HepG2 (cell line): Measurements from ENCODE around the gene MYLK3. TPM values are rescaled to one million over a fixed set of nuclear protein-coding genes. Genes with fewer than 3 reads are reported as not detected.

Experiments
- HES4 ChIP-seq: sonication (generic); formaldehyde crosslinking; IDR thresholded peaks from 2 replicates; pipeline ENCODE4 v1.9.0; 2021; ENCODE audit warnings: mild to moderate bottlenecking, missing genetic modification reagents, borderline replicate concordance
- NFATC3 ChIP-seq: sonication (generic); formaldehyde crosslinking; IDR thresholded peaks from 2 replicates; pipeline ENCODE4 v1.5.1; 2020; ENCODE audit warnings: mild to moderate bottlenecking, missing genetic modification reagents
- PRDM10 ChIP-seq: sonication (generic); formaldehyde crosslinking; IDR thresholded peaks from 2 replicates; pipeline ENCODE4 v1.4.0; 2020; ENCODE audit warnings: low read depth, missing genetic modification reagents
- PRMT3 ChIP-seq: sonication (generic); formaldehyde crosslinking; IDR thresholded peaks from 2 replicates; pipeline ENCODE4 v1.8.1; 2022; ENCODE audit warnings: low read depth, mild to moderate bottlenecking, moderate library complexity, missing genetic modification reagents, borderline replicate concordance
- RNF2 ChIP-seq: fragments of 450-650 bp; conservative IDR thresholded peaks from 2 replicates; pipeline ENCODE4 v1.6.1; 2016; ENCODE audit warnings: low read depth
- RXRA ChIP-seq: sonication (generic); formaldehyde crosslinking; IDR thresholded peaks from 2 replicates; pipeline ENCODE4 v1.5.1; 2020; ENCODE audit warnings: missing genetic modification reagents
- SIX4 ChIP-seq: sonication (generic); formaldehyde crosslinking; IDR thresholded peaks from 2 replicates; pipeline ENCODE4 v1.4.0; 2020; ENCODE audit warnings: missing genetic modification reagents
- SNAPC5 ChIP-seq: sonication (generic); formaldehyde crosslinking; IDR thresholded peaks from 2 replicates; pipeline ENCODE4 v1.8.1; 2023; ENCODE audit warnings: mild to moderate bottlenecking, missing genetic modification reagents, borderline replicate concordance
- ZFAT ChIP-seq: sonication (generic); formaldehyde crosslinking; conservative IDR thresholded peaks from 2 replicates; pipeline ENCODE4 v1.8.1; 2023; ENCODE audit warnings: missing genetic modification reagents, inconsistent platforms
- ZNF235 ChIP-seq: sonication (generic); formaldehyde crosslinking; IDR thresholded peaks from 2 replicates; pipeline ENCODE4 v1.8.1; 2023; ENCODE audit warnings: mild to moderate bottlenecking, missing genetic modification reagents, borderline replicate concordance
- ZNF510 ChIP-seq: sonication (generic); formaldehyde crosslinking; IDR thresholded peaks from 2 replicates; pipeline ENCODE4 v1.4.0; 2020; ENCODE audit warnings: low read depth, mild to moderate bottlenecking, missing genetic modification reagents
- ZNF670 ChIP-seq: sonication (generic); formaldehyde crosslinking; IDR thresholded peaks from 2 replicates; pipeline ENCODE4 v1.8.0; 2022; ENCODE audit warnings: mild to moderate bottlenecking, missing genetic modification reagents, borderline replicate concordance
- ZNF775 ChIP-seq: sonication (generic); formaldehyde crosslinking; IDR thresholded peaks from 2 replicates; pipeline ENCODE4 v1.4.0; 2020; ENCODE audit warnings: missing genetic modification reagents, mild to moderate bottlenecking, moderate library complexity, borderline replicate concordance
- ZSCAN12 ChIP-seq: sonication (generic); formaldehyde crosslinking; IDR thresholded peaks from 2 replicates; pipeline ENCODE4 v1.9.0; 2021; ENCODE audit warnings: mild to moderate bottlenecking, missing genetic modification reagents
- polyA plus RNA-seq, 8 experiments: library from polyadenylated mRNA; depleted of rRNA in 3 of 8; stranded (reverse) in 7 of 8; unstranded in 1 of 8; fragments of >200 nt; fragmentation: Illumina TruSeq in 4 of 8; extraction: Trizol in 4 of 8; gene quantifications; 2 replicates each; pipeline versions ENCODE4 v1.2.1 to v1.2.3, GENCODE V29; 2011 to 2016; ENCODE audit warnings: low read depth in 4 of 8, missing spikeins in 1 of 8, mixed read lengths in 1 of 8; ENCODE audit not compliant: insufficient read depth in 1 of 8
- total RNA-seq, 5 experiments: library from RNA; depleted of rRNA; stranded (reverse); fragments of >200 nt; fragmentation: Illumina TruSeq; extraction: Trizol; gene quantifications; 2 replicates each; pipeline ENCODE4 v1.2.3, GENCODE V29; 2016; ENCODE audit warnings: low read depth in 1 of 5
- TF ChIP-seq, protein P1 (sequence below): sonication (generic); formaldehyde crosslinking; IDR thresholded peaks from 2 replicates; pipeline ENCODE4 v1.4.0; 2020; ENCODE audit warnings: missing genetic modification reagents
- TF ChIP-seq, protein P2 (sequence below): sonication (generic); formaldehyde crosslinking; IDR thresholded peaks from 2 replicates; pipeline ENCODE4 v1.8.0; 2022; ENCODE audit warnings: mild to moderate bottlenecking, missing genetic modification reagents, moderate library complexity

MYLK3 gene
- total and polyA plus RNA-seq, 2 of the 13 experiments (the other 11 are each of a cell fraction or from before 2014, with no cell fraction given), result 0.04 to 0.18 TPM

- TF ChIP-seq, protein P1, sequence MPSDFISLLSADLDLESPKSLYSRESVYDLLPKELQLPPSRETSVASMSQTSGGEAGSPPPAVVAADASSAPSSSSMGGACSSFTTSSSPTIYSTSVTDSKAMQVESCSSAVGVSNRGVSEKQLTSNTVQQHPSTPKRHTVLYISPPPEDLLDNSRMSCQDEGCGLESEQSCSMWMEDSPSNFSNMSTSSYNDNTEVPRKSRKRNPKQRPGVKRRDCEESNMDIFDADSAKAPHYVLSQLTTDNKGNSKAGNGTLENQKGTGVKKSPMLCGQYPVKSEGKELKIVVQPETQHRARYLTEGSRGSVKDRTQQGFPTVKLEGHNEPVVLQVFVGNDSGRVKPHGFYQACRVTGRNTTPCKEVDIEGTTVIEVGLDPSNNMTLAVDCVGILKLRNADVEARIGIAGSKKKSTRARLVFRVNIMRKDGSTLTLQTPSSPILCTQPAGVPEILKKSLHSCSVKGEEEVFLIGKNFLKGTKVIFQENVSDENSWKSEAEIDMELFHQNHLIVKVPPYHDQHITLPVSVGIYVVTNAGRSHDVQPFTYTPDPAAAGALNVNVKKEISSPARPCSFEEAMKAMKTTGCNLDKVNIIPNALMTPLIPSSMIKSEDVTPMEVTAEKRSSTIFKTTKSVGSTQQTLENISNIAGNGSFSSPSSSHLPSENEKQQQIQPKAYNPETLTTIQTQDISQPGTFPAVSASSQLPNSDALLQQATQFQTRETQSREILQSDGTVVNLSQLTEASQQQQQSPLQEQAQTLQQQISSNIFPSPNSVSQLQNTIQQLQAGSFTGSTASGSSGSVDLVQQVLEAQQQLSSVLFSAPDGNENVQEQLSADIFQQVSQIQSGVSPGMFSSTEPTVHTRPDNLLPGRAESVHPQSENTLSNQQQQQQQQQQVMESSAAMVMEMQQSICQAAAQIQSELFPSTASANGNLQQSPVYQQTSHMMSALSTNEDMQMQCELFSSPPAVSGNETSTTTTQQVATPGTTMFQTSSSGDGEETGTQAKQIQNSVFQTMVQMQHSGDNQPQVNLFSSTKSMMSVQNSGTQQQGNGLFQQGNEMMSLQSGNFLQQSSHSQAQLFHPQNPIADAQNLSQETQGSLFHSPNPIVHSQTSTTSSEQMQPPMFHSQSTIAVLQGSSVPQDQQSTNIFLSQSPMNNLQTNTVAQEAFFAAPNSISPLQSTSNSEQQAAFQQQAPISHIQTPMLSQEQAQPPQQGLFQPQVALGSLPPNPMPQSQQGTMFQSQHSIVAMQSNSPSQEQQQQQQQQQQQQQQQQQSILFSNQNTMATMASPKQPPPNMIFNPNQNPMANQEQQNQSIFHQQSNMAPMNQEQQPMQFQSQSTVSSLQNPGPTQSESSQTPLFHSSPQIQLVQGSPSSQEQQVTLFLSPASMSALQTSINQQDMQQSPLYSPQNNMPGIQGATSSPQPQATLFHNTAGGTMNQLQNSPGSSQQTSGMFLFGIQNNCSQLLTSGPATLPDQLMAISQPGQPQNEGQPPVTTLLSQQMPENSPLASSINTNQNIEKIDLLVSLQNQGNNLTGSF (CRISPR knock-in tag), result no peak; the same call in 1 of the 2 replicates
- TF ChIP-seq PRMT3 (0 out of 2 replicates have a peak, but pooled peaks have one; percentile 33), NFATC3 (CRISPR knock-in tag) (0 out of 2 replicates have a peak, but pooled peaks have one; percentile 44), ZNF235 (CRISPR knock-in tag) (peak; percentile 80; the same call in 1 of the 2 replicates), ZFAT (CRISPR knock-in tag) (no peak), HES4 (CRISPR knock-in tag) (peak; percentile 79; the same call in 1 of the 2 replicates), ZNF775 (CRISPR knock-in tag) (0 out of 2 replicates have a peak, but pooled peaks have one; percentile 35), ZNF510 (CRISPR knock-in tag) (peak; percentile 73; the same call in 1 of the 2 replicates), PRDM10 (CRISPR knock-in tag) (peak; percentile 59), RXRA (peak; percentile 78), SNAPC5 (CRISPR knock-in tag) (peak; percentile 81), SIX4 (CRISPR knock-in tag) (no peak), ZNF670 (CRISPR knock-in tag) (peak; percentile 81; the same call in 1 of the 2 replicates), RNF2 (no peak; the same call in 1 of the 2 replicates), ZSCAN12 (CRISPR knock-in tag) (peak; percentile 46; the same call in 1 of the 2 replicates)
- TF ChIP-seq, protein P2, sequence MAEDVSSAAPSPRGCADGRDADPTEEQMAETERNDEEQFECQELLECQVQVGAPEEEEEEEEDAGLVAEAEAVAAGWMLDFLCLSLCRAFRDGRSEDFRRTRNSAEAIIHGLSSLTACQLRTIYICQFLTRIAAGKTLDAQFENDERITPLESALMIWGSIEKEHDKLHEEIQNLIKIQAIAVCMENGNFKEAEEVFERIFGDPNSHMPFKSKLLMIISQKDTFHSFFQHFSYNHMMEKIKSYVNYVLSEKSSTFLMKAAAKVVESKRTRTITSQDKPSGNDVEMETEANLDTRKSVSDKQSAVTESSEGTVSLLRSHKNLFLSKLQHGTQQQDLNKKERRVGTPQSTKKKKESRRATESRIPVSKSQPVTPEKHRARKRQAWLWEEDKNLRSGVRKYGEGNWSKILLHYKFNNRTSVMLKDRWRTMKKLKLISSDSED (CRISPR knock-in tag), result no peak
Measured at GRCh38 chr16:46689365-46690280, 58.5 kb downstream of the MYLK3 start, which contains the start of gene ORC6 (continued).
